Ishikawa (cell line): ENCODE measurements around the gene BICDL2.

Source experiments
- RAD21 ChIP-seq: IDR thresholded peaks from 2 replicates; pipeline ENCODE4 v1.6.1; 2012; ENCODE audit warnings: low read depth
- REST ChIP-seq: IDR thresholded peaks from 2 replicates; pipeline ENCODE4 v1.6.1; 2012; ENCODE audit warnings: low read depth, mild to moderate bottlenecking
- YY1 ChIP-seq: IDR thresholded peaks from 2 replicates; pipeline ENCODE4 v1.6.1; 2012; ENCODE audit warnings: low read depth

GRCh38 chr16:3004781-3005284 lies 31.9 kb downstream of the BICDL2 start:
- TF ChIP-seq RAD21 (no peak), YY1 (no peak), REST (no peak)
